ENCODE results near the gene GIGYF2.
"Not testable (repeated sequence)": the region's sequence is repeated elsewhere in the genome, so short reads cannot be mapped to it uniquely, and the experiment has no call there.

GIGYF2 gene

GRCh38 chr2:232898592-232899543, 201.7 kb downstream of the GIGYF2 start:
- DNase-seq = no peak

DNA sequence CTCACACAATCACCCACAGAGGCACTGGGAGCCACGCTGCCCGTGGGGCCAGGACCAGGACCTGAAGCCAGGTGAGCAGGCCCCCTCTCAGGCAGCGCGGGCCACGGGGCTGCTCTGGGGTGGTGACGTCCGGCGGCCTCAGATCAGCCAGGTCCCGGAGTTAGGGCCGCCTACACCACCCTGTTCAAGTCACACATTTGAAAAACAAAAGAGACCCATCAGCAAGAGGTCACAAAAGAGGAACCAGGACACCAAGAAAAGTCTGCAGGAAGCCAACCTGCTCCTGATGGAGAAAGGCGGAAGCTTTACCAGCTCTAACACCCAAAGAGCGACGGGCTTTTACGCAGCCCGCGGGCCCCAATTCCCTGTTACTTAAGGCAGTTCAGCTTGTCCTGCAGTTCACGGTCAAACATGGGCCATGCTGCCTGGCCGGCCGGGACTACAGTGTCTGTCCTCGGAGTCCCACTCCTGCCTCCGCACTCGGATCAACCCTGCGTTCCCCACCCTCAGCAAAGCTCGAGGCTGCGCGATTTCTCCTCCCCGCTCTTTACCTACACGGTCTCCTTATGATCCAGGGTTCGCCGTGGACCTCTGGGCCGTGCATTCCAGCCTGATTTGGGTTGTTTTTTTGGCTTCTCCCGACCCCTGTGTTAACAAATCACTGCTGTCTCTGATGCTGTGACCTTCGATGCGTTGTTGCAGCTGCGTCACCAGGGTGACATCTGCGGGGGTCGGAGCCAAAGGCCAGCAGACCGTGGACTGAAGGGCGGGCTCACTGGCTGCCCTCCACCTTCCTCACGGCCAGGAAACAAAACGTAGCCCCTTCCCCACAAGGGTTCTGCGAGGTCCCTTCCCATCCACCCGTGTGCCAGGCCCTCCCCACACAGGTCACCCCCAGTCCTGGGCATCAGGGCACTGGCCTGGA, 203.9 kb downstream of the GIGYF2 start:
- no peak for DNase-seq

GRCh38 chr2:232901736-232902578, 204.8 kb downstream of the GIGYF2 start:
- no peak for DNase-seq

DNA sequence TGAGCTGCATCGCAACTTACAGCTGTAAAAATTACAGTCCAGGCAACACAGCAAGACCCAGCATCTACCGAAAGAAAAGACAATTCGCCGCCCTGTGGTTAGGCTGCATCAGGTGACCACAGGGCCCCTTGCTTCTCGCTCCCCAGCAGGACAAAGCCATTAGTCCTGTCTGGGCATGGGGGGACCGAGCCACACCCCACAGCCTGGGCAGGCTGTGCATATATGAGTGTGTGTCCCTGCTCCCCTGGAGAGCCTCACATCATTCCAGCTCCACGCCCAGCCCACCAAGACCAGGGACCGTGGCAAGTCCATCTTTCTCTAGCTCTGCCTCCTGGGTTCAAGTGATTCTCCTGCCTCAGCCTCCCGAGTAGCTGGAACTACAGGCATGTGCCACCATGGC, 206.9 kb downstream of the GIGYF2 start:
- DNase-seq = no peak

DNA sequence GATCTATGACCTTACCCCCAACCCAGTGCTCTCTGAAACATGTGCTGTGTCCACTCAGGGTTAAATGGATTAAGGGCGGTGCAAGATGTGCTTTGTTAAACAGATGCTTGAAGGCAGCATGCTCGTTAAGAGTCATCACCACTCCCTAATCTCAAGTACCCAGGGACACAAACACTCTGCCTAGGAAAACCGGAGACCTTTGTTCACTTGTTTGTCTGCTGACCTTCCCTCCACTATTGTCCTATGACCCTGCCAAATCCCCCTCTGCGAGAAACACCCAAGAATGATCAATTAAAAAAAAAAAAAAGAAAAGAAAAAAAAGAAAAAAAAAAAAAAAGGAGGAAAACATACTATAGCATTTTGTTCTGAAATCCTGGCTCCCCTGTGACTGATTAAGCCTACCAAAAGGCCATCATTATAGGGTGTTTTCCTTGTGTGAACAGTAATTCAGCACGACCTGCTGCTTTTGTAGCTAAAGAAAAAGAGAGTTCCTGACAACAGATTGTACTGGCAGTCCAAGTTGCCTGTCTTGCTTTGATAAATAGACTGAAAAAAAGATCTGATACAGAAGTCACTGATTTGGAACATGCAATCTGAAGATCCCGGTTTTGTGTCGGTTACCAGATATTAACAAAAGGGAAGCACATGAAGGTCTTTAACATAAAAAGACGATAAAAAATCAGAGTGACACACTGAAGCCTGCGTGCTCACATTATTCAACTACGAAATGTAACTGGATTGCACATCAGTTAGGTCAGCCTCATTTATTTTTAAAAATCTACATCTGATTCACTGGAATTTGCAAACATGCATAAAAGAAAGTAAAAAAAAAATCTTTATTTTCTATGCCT, 210.0 kb downstream of the GIGYF2 start:
- not testable (repeated sequence) for DNase-seq

DNA sequence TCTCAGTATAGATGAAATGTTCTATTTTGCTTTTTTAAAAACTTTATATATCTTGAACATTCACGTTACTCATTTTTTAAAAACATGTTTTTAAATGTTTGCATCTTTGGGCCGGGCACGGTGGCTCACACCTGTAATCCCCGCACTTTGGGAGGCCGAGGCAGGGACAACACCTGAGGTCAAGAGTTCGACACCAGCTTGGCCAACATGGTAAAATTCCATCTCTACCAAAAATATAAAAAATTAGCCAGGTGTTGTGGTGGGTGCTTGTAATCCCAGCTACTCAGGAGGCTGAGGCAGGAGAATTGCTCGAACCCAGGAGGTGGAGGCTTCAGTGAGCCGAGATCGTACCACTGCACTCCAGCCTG, 210.6 kb downstream of the GIGYF2 start:
- DNase-seq = not testable (repeated sequence)

- DNase-seq = no peak
Observed at GRCh38 chr2:232908695-232909094, 211.6 kb downstream of the GIGYF2 start.
